Psoas muscle (tissue), 8 donors: ENCODE results near the gene PTPRG. TPM values are rescaled to one million over a fixed set of nuclear protein-coding genes. Genes with fewer than 3 reads are reported as not detected.

Experiments
- ATAC-seq, 4 donors: fragments of 200-7000 bp; cut with Tn5 transposase; one replicate each; pipeline ENCODE4 v1.9.1; 2020; ENCODE audit warnings: moderate library complexity in 3 of 4, mild to moderate bottlenecking in 2 of 4
- DNase-seq, 2 donors: peaks; one replicate each; pipeline ENCODE4 v3.0.0-alpha.2; 2020
- H3K27ac ChIP-seq: fragments of 200-600 bp; one replicate; pipeline ENCODE4 v1.8.0; 2022
- H3K27me3 ChIP-seq, 3 donors: fragments of 200-600 bp in 1 of 3; one replicate each; pipeline versions ENCODE4 v1.6.1 to v1.8.0; 2013 to 2022; ENCODE audit warnings: low read length in 2 of 3, mild to moderate bottlenecking in 2 of 3, moderate library complexity in 1 of 3; ENCODE audit not compliant: insufficient read depth in 3 of 3
- H3K36me3 ChIP-seq, 2 donors: fragments of 200-600 bp in 1 of 2; one replicate each; pipeline versions ENCODE4 v1.6.1 to v1.8.0; 2013 to 2022; ENCODE audit warnings: low read depth in 1 of 2, mild to moderate bottlenecking in 1 of 2, moderate library complexity in 1 of 2; ENCODE audit not compliant: insufficient read depth in 1 of 2
- H3K4me1 ChIP-seq: fragments of 200-600 bp; one replicate; pipeline ENCODE4 v1.8.0; 2022
- H3K4me3 ChIP-seq: fragments of 200-600 bp; one replicate; pipeline ENCODE4 v1.8.0; 2022; ENCODE audit warnings: mild to moderate bottlenecking
- H3K9me3 ChIP-seq: fragments of 200-600 bp; one replicate; pipeline ENCODE4 v1.8.0; 2022
- CTCF ChIP-seq: fragments of 200-600 bp; IDR thresholded peaks from one replicate; pipeline ENCODE4 v1.8.0; 2022; ENCODE audit warnings: antibody characterized with exemption
- WGBS, 3 donors: extraction: QIAGEN DNeasy Blood & Tissue Kit; methylation state at CpG; one replicate each; pipeline versions ENCODE4 v1.1.6 to v1.1.7; 2013; 5-methylcytosine and 5-hydroxymethylcytosine counted together
- intact Hi-C, 2 donors: fragments of 100-400 bp; cut with DNase I; formaldehyde crosslinking; loops; one replicate each; pipeline versions ENCODE4 v1.11.0 to v1.14.2; 2022
- polyA plus RNA-seq, 3 donors: library from polyadenylated mRNA; stranded (reverse); fragments of 200-250 nt; gene quantifications; one replicate each; pipeline ENCODE4 v1.2.3, GENCODE V29; 2013
- total RNA-seq, 4 donors: library from RNA; stranded (reverse); fragmentation: NEBNext Ultra II Directional in 2 of 4; extraction: Animal tissue kit (Norgen Biotek cat#: 25700) in 2 of 4; gene quantifications; one replicate each; pipeline versions ENCODE4 v1.2.1 to v1.2.4, GENCODE V29; 2021 to 2023
- donor health status: healthy with polysubstance abuse.
- donor health status: DM: no; HTN: no; CAD: no; lungs with moderate emphysema.
- donor health status: Bipolar disorder and iron deficiency.
- donor health status: healthy.
- donor health status: DM: yes; HTN: yes; CAD: no.
- donor health status: DM: no; HTN: no; CAD: no.
- donor health status: DM: no; HTN: no; CAD: no.
- donor health status: DM: yes; HTN: yes; CAD: no.

The PTPRG gene
- total and polyA plus RNA-seq, 7 donors = 4.5 to 29.5 (median 12.6) TPM

- Histone ChIP-seq H3K4me3 (peak overlapping the region; percentile 44), H3K9me3 (no peaks in the 10 kb centered on the region), H3K27ac (peak overlapping the region; percentile 69), H3K36me3 (peaks cover 0 to 4% of the 10 kb centered on the region in 2 donors), H3K4me1 (peaks cover 33% of the 10 kb centered on the region), H3K27me3 (no peaks in the 10 kb centered on the region)
- ATAC-seq (peak in 3 of 4 donors; percentile 34 to 44 (median 37)), DNase-seq (no peak)
- intact Hi-C loops = no loop called here
- 94 to 99% (median 97%) methylated on average over 6 of the region's 6 CpGs for WGBS, 3 donors
- TF ChIP-seq CTCF = no peak
Measured at GRCh38 chr3:62149539-62149938, 588.2 kb downstream of the PTPRG start.

- H3K9me3 ChIP-seq = no peaks in the 10 kb centered on the region
- peak; percentile 63 to 87 (median 84) for ATAC-seq
- H3K27ac ChIP-seq = peak overlapping the region; percentile 69
- intact Hi-C loops = no loop called here
- 32 to 44% (median 35%) methylated on average over 2 of the region's 2 CpGs for WGBS, 3 donors
- no peaks in the 10 kb centered on the region for H3K27me3 ChIP-seq
- H3K4me1 ChIP-seq = peaks cover 37% of the 10 kb centered on the region
- TF ChIP-seq CTCF = no peak
- H3K4me3 ChIP-seq = peak overlapping the region; percentile 44
- H3K36me3 ChIP-seq = peaks cover 0 to 4% of the 10 kb centered on the region in 2 donors
- peak; percentile 57 to 79 for DNase-seq
Measured at GRCh38 chr3:62149962-62150361, 588.6 kb downstream of the PTPRG start.

- Histone ChIP-seq H3K27me3 (no peaks in the 10 kb centered on the region), H3K36me3 (peaks cover 0 to 4% of the 10 kb centered on the region in 2 donors), H3K4me1 (peaks cover 44% of the 10 kb centered on the region), H3K4me3 (no peak overlapping the region), H3K9me3 (no peaks in the 10 kb centered on the region), H3K27ac (no peak overlapping the region)
- ATAC-seq = no peak
- no peak for DNase-seq
- TF ChIP-seq CTCF = no peak
- intact Hi-C loops = no loop called here
- 95 to 97% (median 97%) methylated on average over 1 of the region's 1 CpG for WGBS, 3 donors
Measured at GRCh38 chr3:62151591-62151990, 590.2 kb downstream of the PTPRG start.

GRCh38 chr3:62153231-62153630 lies 591.9 kb downstream of the PTPRG start:
- Histone ChIP-seq H3K9me3 (no peaks in the 10 kb centered on the region), H3K4me1 (peaks cover 50% of the 10 kb centered on the region), H3K4me3 (no peak overlapping the region), H3K36me3 (no peaks in the 10 kb centered on the region), H3K27me3 (no peaks in the 10 kb centered on the region), H3K27ac (no peak overlapping the region)
- TF ChIP-seq CTCF = no peak
- ATAC-seq (no peak), DNase-seq (no peak)
- 93 to 100% (median 97%) methylated on average over 1 of the region's 1 CpG for WGBS, 3 donors
- intact Hi-C loops = no loop called here
